Activated CD4-positive, CD25-positive, alpha-beta regulatory T cell (primary cell): ENCODE data around the gene SNAPC4.

ENCODE experiments used
- DNase-seq, 4 experiments: peaks; one replicate each; lab custom pipeline; 2025; lab: John Stamatoyannopoulos, UW

Gene SNAPC4, protein sequence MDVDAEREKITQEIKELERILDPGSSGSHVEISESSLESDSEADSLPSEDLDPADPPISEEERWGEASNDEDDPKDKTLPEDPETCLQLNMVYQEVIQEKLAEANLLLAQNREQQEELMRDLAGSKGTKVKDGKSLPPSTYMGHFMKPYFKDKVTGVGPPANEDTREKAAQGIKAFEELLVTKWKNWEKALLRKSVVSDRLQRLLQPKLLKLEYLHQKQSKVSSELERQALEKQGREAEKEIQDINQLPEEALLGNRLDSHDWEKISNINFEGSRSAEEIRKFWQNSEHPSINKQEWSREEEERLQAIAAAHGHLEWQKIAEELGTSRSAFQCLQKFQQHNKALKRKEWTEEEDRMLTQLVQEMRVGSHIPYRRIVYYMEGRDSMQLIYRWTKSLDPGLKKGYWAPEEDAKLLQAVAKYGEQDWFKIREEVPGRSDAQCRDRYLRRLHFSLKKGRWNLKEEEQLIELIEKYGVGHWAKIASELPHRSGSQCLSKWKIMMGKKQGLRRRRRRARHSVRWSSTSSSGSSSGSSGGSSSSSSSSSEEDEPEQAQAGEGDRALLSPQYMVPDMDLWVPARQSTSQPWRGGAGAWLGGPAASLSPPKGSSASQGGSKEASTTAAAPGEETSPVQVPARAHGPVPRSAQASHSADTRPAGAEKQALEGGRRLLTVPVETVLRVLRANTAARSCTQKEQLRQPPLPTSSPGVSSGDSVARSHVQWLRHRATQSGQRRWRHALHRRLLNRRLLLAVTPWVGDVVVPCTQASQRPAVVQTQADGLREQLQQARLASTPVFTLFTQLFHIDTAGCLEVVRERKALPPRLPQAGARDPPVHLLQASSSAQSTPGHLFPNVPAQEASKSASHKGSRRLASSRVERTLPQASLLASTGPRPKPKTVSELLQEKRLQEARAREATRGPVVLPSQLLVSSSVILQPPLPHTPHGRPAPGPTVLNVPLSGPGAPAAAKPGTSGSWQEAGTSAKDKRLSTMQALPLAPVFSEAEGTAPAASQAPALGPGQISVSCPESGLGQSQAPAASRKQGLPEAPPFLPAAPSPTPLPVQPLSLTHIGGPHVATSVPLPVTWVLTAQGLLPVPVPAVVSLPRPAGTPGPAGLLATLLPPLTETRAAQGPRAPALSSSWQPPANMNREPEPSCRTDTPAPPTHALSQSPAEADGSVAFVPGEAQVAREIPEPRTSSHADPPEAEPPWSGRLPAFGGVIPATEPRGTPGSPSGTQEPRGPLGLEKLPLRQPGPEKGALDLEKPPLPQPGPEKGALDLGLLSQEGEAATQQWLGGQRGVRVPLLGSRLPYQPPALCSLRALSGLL (N-terminal part only)

DNA sequence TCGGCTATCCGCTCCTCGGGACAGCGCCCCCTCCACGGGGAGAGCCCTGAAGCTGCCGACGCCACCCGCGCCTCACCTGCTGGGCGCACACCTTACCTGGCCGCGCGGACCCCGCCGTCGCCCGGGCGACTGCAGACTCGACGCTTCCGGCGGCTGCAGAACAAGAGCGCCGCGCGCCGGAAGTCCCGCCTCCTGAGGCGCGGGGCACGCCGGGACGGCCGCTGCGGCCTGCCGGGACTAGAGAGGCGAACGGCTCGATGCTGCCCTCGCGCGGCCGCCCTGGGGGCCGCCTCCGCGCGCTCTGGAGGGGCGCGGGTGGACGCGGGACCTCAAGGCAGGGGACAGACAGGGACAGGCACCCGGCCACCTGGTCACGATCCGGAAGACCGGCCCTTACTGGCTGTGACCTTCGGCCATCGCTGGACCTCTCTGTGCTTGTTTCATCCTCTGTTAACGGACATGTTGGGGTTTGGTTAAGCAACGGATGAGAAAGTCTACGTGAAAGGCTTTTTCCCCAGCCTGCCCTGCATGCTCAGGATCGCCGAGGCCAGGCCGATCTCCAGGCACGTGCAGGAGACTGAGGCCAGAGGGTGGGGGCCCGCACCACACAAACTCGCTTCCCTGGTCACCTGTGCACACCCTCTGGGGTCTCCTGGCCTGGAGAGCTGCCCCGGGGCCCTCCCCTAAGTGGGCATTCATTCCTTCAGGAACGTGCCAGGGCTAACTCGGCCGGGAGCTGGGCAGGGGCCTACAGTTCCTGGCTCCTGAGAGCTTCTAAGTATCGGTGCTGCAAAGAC lies at the start of gene SNAPC4:
Gene SNAPC4 (minus strand): TSS at position 133 of the 797 bp plus-strand sequence. CDS start 1,742 bp downstream, outside the sequence.
- DNase-seq, result peak; percentile 78 to 84 (median 82)

DNA sequence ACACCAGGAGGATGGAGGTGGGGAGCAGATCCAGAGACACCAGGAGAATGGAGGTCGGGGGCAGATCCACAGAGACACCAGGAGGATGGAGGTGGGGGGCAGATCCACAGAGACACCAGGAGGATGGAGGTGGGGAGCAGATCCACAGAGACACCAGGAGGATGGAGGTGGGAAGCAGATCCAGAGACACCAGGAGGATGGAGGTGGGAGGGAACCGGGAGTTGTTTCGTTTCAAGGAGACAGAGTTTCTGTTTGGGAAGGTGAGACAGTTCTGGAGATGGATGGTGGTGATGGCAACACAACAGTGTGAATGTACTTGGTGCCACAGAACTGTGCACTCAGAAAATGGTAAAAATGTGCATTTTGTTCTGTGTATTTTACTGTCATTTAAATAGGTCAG lies 48.7 kb upstream of the SNAPC4 start:
- DNase-seq, result no peak

DNA sequence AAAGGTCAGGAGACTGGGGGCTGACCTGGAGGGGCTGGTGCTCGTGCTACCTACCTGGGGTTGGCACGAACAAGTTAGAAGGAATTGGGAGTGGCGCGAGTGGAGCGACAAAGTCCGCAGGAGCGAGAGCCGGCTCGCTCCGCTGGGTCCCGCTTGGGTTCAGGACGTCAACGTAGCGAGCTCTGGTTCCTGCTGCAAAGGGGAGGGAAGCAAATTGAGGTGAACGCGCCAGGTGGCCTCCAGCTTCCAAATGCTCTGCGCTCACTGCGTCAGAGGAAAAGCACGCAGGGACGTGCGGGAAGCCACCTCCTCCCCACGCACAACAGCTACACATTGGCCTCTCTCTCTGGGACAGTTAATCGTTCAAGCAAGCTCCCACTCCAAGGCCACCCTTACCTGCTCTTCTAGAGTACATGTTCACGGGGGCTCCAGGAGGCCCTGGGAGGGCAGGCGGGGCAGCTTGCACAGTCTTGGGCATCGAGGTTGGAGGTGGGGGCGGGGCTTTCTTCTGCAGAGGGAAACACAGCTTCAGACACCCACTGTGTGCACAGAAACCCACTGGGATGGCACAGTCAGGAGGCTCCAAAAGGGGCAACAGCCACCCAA lies 47.3 kb upstream of the SNAPC4 start:
- DNase-seq, result no peak

DNA sequence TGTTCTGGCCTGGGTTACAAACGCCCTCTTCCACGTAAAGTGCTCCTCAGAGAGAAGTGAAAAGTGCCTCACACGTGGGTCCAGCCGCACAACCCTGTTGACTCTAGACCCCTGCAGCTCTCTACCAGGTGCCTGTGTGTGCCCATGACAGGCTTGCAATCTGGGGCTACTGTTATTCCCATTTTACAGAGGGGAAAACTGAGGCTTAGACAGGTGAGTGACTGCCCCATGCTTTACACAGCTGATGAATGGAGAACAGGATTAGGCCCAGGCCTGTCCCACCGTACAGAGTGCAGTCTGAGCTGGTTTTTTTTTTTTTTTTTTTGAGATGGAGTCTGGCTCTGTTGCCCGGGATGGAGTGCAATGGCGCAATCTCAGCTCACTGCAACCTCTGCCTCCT lies 45.8 kb upstream of the SNAPC4 start:
- DNase-seq, result no peak

DNA sequence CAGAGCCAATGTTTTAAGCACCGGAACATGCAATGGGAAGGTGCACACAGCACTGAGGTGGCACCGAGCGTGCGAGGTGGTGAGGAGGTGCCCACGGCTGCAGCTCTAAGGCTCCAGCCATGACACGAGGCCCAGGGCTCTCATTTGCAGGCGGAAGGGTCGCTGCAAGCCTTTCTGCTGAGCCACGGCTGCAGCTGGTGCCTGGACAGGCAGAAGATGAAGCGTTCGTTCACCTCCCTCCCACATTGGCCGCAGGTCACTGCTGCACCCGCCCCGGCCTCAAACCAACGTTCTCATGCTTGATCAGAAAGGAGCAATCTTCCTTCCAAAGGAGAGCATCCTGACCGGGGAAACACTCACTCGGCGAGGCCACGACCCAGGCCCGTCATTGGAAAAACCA lies 44.1 kb upstream of the SNAPC4 start:
- no peak for DNase-seq

DNA sequence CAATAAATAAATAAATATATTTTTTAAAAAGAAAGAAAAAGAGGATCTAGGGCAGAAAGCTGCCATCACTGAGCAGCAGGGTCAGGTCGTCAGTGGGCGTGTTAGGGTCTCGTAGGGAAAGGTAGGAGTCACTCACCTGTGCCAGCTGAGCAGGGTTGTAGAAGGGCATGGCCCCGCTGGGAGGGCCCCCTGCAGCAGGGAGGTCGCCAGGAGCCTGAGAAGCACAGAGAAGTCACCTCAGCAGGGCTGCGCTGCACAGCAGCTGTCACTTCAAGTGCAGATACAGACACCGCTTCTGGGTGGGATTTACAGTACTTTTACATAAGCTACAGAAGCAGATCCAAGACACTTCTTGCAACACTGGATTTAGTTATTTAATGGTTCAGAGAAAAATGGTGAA lies 43.7 kb upstream of the SNAPC4 start:
- no peak for DNase-seq

DNA sequence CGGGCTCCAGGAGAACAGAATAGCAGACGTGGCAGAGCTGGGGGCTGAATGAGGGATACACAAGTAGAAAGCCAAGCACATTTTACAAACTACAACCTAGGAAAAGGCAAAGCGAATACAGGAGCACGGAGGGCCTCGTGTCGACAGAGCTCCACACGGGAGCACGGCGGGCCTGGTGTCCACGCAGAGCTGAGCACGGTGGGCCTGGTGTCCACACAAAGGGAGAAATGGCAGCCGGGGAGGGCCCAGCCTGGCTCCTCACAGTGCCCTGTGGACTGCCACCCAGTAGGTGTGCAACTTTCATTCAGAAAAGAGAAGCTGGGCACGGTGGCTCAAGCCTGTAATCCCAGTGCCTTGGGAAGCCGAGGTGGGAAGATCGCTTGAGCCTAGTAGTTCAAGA lies 43.1 kb upstream of the SNAPC4 start:
- DNase-seq, result no peak

DNA sequence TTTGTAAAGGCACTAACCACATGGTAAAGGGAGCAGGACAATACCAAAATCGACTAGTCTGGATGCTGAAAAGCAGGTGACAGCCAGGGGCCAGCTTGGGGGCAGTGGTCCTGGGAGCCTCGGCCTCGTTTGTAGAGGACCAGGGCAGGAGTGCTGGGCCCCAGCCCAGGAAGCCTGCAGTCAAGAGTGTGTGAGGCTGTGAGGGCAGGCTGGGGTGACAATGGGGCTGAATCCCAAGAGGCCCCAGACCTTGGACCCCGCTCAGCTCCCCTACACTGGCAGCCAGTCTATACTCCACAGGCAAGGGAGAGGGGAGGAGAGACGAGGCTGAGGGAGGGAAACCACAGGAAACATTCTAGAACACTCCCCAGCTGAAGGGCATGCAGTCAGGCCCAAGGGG lies 42.3 kb upstream of the SNAPC4 start:
- DNase-seq, result no peak

DNA sequence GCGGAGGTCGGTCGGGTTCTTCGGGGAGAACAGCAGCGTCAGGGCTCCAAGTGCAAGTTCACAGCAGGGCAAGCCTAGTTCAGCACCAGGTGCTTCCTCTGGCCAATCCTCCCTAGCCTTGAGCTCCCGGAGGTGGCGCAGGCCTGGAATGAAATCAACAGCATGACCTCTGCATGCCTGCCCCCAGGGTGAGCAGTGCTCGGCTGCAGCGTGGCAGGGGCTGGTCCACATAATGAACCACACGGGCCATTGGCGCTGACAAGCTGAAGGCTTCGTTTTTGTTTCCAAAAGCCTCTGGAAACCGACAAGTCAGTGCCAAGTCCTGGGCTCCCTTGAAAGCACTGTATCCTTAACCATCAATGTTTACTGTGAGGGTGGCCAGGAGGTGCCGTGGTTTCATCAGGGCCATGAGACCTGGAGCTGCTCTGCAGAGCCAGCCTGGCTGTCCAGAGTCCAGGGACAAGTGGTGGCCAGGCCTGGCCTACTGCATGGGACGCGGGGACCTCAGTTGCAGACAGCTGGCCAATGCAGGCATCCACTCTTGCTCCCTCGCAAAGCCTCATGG lies 41.8 kb upstream of the SNAPC4 start:
- no peak for DNase-seq

DNA sequence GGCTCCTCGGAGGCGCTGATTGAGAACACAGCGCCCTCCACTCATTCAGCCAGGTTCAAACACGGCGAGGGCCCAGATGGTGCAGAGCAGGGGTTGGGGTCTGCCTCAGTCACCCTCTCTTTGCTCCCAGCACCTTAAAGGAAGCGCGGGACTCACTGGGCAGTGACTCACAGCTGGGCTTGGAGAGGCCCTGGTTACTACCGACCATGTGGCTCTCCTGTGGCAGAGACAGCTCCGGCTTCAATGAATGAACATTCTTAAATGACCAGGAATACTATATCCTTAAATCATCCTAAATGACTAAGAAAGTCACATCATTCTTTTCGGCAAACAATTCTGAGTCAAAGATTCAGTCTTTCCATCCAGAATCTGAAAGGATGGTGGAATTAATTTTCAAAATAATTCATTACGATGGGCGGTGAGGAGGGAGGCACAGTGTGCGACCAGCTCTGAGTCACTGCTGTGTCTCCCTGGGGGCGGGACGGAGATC lies 41.3 kb upstream of the SNAPC4 start:
- DNase-seq, result no peak

DNA sequence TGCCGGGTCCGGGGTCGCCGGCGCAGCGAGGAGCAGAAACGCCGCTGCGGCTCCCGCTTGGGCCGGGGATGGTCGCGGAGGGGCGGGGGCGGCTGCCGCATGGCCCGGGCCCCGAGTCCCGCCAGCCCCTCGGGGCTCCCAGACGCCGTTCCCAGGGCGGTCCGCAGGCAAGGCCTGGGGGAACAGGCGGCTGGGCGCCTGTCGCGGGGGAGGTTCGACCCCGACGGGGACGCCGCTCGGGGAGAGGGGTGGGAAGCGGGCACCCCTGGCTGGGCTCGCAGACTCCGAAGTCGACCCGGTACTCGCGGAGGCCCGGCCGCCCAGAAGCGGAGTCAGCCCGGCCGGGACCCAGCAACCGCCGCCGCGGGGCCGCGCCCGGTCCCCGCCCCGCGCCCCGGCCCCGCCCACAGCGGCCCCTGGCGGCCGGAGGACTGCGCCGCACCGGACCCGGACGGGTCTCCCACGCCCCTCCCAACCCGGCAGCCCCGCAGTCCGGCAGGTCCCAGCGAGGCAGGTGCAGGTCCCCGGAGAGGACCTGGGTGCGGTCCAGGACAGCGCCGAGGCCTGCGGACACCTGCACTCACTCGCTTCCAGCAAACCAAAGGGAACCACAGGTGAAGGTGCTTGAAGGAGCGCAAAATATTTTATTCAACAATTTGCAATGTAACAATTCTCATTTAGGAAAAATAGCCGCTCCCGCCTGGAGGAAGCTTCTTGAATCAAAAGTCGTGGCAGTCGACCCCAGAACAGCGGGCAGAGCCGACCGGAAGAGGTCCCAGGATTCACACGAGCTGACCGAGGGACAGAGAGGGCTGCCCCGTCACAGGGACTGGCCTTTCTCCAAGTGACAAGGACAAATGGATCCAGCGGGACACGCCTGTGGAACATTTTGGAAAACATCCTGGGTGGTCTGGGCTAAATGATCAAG lies 39.8 kb upstream of the SNAPC4 start, which contains the start of gene INPP5E:
Gene INPP5E (minus strand): TSS at position 365 of the 928 bp plus-strand sequence. CDS start 426 bp downstream, outside the sequence.
- DNase-seq, result peak; percentile 71 to 83 (median 78)

DNA sequence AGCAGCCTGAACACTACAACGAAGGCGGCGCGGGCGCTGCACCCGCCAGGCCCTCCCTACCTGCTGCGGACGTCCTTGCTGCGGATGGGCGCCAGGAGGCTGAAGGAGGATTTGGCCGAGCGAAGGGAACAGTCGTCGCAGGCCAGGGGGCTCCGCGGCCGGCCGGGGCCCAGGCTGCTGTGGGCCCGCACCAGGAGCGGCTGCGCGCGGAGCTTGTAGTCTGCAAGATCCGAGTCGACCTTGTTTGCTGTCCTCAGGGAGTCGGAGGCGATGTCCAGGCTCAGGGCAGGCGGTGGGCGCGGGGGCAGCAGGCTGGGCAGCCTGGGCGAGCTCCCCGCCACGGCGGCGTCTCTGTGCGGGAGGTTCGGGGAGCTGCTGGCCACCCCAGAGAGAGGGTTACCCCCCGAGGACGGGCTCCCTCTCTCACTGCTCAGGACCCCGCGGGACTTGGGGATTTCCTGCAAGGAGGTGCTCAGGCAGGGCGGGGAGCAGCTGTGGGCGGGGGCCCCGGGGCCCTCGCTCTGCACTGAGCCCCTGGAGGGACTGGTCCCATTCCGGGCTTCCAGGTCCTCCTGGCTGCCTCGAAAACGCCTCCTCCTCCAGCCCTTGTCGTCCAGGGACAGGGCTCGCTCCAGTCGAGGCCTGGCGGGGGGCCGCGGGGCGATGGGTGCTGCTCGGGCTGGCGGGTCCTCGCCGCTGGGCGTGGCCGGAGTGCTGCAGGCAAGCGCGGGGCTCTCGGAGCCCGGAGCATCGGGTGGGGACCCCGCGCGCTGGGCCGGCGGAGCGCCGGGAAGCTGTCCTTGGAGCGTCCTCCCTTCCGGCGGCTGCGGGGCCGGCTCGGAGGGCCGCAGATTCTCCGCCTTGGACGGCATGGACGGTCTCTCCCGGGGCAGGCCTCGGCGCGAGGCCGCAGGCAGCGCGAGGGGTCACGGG lies 38.8 kb upstream of the SNAPC4 start:
- peak; percentile 11 to 27 (median 24) for DNase-seq

DNA sequence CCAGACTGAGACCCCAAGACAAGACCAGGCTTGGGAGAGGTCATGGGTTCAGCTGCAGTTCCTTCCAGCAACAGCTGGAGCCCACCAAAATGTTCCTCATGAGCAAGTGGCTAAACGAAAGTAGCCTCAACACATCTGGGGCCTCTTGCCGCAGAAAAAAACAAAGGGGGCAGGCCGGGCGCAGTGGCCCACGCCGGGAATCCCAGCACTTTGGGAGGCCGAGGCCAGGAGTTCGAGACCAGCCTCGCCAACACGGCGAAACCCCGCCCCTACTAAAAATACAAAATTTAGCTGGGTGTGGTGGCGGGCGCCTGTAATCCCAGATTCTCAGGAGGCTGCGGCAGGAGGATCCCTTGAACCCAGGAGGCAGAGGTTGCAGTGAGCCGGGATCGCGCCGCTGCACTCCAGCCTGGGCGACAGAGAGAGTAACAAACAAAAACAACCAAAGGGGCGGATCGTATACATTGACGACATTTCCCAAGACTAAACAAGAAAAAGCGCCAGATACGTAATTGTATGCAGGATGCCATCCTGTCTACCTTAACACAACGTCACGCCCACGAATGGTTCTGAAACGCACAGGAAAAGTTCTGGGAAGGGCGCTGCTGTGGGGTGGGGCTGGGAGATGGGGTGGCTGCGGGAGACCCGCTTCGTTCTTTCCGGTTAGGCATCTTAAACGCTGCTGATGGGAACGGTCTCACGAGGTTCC lies 38.0 kb upstream of the SNAPC4 start:
- DNase-seq, result no peak

DNA sequence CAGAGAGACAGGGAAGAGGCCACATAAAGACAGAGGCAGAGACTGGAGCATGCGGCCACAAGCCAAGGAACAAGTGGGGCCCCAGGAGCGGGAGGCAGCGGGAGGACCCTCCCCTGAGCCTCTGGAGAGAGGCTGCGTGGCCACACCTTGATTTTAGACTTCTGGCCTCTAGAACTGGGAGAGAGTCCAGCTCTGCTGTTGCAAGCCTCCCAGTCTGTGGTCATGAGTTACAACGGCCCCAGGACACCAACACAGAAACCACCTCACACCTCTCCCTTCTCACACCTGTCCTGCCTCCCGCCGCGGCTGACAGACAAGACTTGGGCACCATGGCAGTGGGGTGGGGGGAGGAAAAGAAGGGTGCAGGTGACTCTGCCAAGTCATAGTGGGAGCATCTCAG lies 37.5 kb upstream of the SNAPC4 start:
- DNase-seq, result no peak

DNA sequence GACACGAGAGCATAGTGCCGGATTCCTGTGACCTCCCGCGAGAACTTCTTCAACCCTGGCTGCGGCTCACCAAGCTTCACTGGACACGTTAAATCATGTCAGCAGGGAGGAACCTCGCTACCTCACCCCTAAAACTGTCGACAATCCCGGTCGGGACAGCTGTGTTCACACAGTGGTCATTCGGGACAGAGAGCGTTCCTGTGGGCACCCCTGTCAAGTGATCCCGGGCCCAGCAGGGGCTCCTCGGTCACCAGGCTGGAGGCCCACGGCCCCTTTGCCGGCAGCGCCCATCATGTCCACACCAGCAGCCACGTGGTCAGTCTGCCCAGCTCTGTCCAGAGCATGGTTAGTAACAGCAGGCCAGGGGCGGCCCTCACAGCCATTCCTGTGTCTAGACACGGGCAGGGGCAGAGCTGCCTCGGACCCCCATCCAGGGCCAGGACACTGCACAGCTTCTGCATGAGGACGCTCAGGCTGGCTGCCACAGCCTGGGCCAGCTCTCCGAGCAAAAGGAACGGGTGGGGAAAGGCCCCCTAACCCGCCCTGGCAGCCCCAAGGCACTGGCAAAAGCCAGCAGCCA lies 36.2 kb upstream of the SNAPC4 start:
- DNase-seq, result no peak

DNA sequence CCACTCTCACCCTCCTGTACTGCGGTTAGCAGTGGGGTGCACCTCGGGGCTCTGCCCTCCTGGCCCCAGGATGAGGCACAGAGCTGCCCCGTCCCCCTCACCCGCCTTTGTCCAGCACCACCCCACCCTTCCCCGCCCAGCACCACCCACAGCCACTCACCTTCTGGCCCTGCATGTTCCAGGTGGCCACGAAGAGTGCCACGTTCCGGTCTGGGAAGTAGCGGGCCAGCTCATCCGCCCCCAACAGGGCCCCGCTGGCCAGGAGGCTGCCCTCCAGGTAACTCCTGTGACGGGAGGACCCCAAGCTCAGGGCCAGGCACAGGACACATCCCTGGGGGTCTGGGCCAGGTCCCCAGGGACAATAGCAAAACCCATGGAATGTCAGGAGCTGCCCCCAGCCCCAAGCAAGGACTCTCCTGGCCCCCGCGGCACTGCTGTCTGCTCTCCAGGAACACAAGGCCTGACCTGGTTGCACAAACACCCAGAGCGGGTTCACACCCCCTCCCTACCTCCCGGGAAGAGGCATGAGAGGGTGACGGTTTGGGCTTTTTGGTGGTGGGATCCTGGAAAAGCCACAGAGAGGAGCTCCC lies 34.7 kb upstream of the SNAPC4 start:
- DNase-seq, result no peak
